Calu3 (cell line): ENCODE data around the gene MTM1. TPM values are rescaled to one million over a fixed set of nuclear protein-coding genes. Genes with fewer than 3 reads are reported as not detected.

Experiments
- BruUV-seq: library from RNA; stranded (reverse); fragments of 400-500 nt; replicated peaks from 2 replicates; lab custom pipeline; 2021; lab: Mats Ljungman, UMichigan
- CTCF ChIA-PET: fragments of 300-600 bp; sonication (Branson Sonifier 250); formaldehyde crosslinking; loops from one replicate; lab custom pipeline; 2022; ENCODE audit warnings: antibody characterized with exemption; lab: Charles Lee
- DNase-seq: peaks from one replicate; pipeline ENCODE4 v3.0.0; 2022
- H3K27ac Mint-ChIP-seq: one replicate; pipeline ENCODE4 v1.8.0; 2022; ENCODE audit warnings: mixed read lengths; ENCODE audit not compliant: unreplicated experiment
- H3K27me3 Mint-ChIP-seq: one replicate; pipeline ENCODE4 v1.8.0; 2022; ENCODE audit warnings: mixed read lengths; ENCODE audit not compliant: unreplicated experiment
- H3K36me3 Mint-ChIP-seq: one replicate; pipeline ENCODE4 v1.8.0; 2022; ENCODE audit warnings: mild to moderate bottlenecking, moderate library complexity, mixed read lengths; ENCODE audit not compliant: insufficient read depth, unreplicated experiment
- H3K4me1 Mint-ChIP-seq: one replicate; pipeline ENCODE4 v1.8.0; 2022; ENCODE audit warnings: mild to moderate bottlenecking, low read depth, mixed read lengths; ENCODE audit not compliant: unreplicated experiment
- H3K4me3 Mint-ChIP-seq: one replicate; pipeline ENCODE4 v1.8.0; 2022; ENCODE audit warnings: mild to moderate bottlenecking, low read depth, moderate library complexity, mixed read lengths; ENCODE audit not compliant: unreplicated experiment
- H3K9me3 Mint-ChIP-seq: one replicate; pipeline ENCODE4 v1.8.0; 2022; ENCODE audit warnings: low read depth, mixed read lengths; ENCODE audit not compliant: unreplicated experiment
- CTCF ChIP-seq: fragments of 200-600 bp; IDR thresholded peaks from one replicate; pipeline ENCODE4 v1.8.0; 2022; ENCODE audit warnings: antibody characterized with exemption; ENCODE audit not compliant: unreplicated experiment
- intact Hi-C: fragments of 100-400 bp; cut with micrococcal nuclease; formaldehyde crosslinking; loops from one replicate; pipeline ENCODE4 v1.10.0; 2022; ENCODE audit not compliant: unreplicated experiment
- total RNA-seq: library from RNA; stranded (reverse); gene quantifications from 2 replicates; pipeline ENCODE4 v1.2.3, GENCODE V29; 2022

MTM1 gene
- total RNA-seq, 1 experiment from 2014 or later, result 13.2 TPM

GRCh38 chrX:150527108-150527507 lies 41.3 kb upstream of the MTM1 start:
- BruUV-seq, result no TSS peak
- Mint-ChIP-seq H3K36me3 (no peaks in the 10 kb centered on the region), H3K9me3 (no peaks in the 10 kb centered on the region), H3K27me3 (peaks cover 21% of the 10 kb centered on the region), H3K4me3 (no peak overlapping the region), H3K27ac (no peak overlapping the region), H3K4me1 (no peaks in the 10 kb centered on the region)
- intact Hi-C loops, result no loop called here
- DNase-seq, result no peak
- TF ChIP-seq CTCF, result no peak
- CTCF ChIA-PET, result no interaction called here

GRCh38 chrX:150529587-150529986 lies 38.8 kb upstream of the MTM1 start:
- no peak overlapping the region for H3K27ac Mint-ChIP-seq
- no peaks in the 10 kb centered on the region for H3K36me3 Mint-ChIP-seq
- BruUV-seq, result no TSS peak
- H3K27me3 Mint-ChIP-seq, result peaks cover 9% of the 10 kb centered on the region
- no peak for DNase-seq
- intact Hi-C loops, result no loop called here
- H3K4me1 Mint-ChIP-seq, result no peaks in the 10 kb centered on the region
- no peak overlapping the region for H3K4me3 Mint-ChIP-seq
- no peak for TF ChIP-seq CTCF
- CTCF ChIA-PET, result no interaction called here
- H3K9me3 Mint-ChIP-seq, result peaks cover 8% of the 10 kb centered on the region

GRCh38 chrX:150530821-150531220 lies 37.6 kb upstream of the MTM1 start:
- CTCF ChIA-PET, result interaction anchor here (0.7 kb wide), 1 partner anchor 27 kb away, joined by 3 read pairs; no protein-coding TSS in a partner anchor
- Mint-ChIP-seq H3K4me3 (no peak overlapping the region), H3K9me3 (peaks cover 8% of the 10 kb centered on the region), H3K4me1 (no peaks in the 10 kb centered on the region), H3K27ac (no peak overlapping the region), H3K27me3 (peaks cover 12% of the 10 kb centered on the region), H3K36me3 (no peaks in the 10 kb centered on the region)
- no peak for DNase-seq
- TF ChIP-seq CTCF, result no peak
- BruUV-seq, result no TSS peak
- intact Hi-C loops, result no loop called here

GRCh38 chrX:150531467-150531866 lies 37.0 kb upstream of the MTM1 start:
- Mint-ChIP-seq H3K9me3 (peaks cover 8% of the 10 kb centered on the region), H3K4me3 (no peak overlapping the region), H3K27me3 (peaks cover 18% of the 10 kb centered on the region), H3K4me1 (no peaks in the 10 kb centered on the region), H3K27ac (no peak overlapping the region), H3K36me3 (no peaks in the 10 kb centered on the region)
- CTCF ChIA-PET, result no interaction called here
- TF ChIP-seq CTCF, result no peak
- intact Hi-C loops, result no loop called here
- no peak for DNase-seq
- no TSS peak for BruUV-seq
